Measurements from ENCODE around the gene ANXA6. TPM values are rescaled to one million over a fixed set of nuclear protein-coding genes. Genes with fewer than 3 reads are reported as not detected.

ANXA6 gene
- total RNA-seq, 1 donor from 2014 or later = 631 TPM

DNA sequence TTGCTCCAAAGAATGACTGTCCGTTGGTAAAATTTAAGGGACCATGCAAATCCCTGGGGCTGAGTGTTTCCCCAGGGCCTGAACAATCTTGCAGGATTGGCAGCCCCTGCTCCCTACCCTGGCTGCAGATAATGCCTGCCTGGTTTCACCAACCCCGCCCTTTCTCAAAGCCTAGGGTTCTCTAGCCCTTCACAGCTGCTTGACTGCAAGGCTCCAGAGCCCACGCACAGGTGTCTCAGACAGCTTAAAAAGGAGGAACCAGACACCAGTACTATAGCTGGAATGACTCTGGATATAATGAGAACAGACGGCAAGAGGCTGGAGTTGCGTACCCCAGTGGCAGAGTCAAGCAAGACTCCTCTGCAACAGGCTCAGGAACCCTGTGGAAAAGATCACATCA, 51.5 kb downstream of the ANXA6 start:
- DNase-seq (ENCODE audit: low spot score) = no peak

DNA sequence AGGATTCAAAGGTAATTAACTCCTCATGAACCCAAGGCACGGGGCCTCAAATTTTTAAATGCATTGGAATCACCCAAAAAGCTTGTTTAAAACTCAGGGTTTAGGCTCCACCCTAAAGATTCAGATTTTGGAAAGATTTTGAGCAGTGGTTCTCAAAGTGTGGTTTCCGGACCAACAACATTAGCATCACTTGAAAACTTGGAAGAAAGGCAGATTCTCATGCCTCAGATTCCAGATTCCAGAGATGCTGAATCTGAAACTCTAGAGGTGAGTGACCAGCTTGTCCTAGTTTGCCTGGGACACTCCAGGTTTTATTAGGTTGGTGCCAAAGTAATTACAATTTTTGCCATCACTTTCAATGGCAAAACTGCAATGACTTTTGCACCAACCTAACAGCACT, 52.0 kb downstream of the ANXA6 start:
- no peak for DNase-seq (ENCODE audit: low spot score)

DNA sequence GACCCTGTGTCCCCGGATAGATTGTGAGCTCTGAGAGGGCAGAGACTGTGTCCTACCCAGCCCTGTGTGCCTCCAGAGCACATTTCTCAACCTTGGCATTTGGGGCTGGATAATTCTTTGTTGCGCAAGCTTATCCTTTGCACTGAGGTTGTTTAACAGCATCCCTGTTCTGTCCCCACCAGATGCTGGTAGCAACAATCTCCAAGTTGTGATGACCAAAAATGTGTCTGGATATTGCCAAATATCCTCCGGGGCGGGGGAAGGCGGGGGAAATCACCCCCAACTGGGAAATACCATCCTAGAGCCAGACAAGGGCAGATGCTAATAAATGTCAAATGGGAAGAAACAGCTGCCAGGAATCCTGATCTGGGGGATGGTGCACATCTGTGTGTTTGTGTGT, 52.8 kb downstream of the ANXA6 start:
- DNase-seq (ENCODE audit: low spot score) = no peak

DNA sequence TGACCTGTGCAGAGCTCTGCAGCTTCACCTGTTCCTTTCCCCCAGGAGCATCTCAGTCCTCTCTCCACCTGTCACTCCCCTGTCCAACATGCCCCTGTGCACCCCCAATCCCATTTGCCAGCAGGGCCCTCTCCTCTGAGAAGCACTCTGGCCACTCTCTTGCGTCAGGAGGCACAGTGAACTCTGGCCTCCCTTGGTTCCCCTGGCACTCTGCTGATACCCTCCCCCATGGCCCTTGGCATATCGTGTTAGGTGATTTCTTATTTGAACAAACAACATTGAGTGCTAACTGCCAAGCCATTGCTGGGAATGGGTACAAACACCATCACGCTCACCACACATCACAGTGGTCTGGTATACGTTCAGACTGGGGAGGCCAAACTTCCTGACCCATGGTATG, 55.8 kb downstream of the ANXA6 start:
- no peak for DNase-seq (ENCODE audit: low spot score)

DNA sequence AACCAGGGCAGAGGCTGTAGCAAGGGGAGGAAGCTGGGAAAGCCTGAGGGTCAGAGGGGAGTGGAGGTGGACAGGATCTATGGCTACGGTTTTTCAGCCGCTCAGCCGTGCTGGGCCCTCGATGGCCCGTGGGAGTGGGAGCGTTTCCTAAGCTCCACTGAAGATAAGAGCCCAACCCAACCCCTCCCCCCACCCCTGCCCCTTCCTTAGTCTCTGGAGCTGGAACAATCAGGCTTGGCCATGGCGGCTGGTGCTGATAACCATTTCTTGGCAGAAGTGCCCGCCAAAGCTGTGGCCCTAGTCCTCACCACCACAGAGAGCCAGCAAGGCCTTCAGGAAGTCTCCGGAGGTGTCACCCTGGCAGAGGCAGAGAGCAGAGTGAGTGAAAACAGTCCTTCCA, 56.4 kb downstream of the ANXA6 start:
- no peak for DNase-seq (ENCODE audit: low spot score)

DNA sequence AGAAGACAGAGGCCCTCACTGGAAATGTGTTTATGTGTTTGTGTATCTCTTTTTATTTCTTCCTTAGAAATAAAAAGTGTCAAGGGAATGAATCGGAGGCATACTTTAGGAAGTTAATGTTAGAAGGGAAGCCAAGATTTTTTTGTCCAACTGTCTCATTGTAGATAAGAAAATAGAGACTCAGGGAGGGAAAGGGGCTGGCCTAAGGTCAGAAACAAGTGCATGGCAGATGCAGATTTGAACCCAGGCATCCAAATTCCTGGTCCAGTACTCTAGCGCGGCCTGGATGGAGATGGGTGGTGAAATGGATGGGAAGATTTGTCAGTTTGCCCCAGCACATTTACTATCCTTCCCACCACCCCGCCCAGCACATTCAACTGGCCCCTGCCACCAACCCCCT, 56.9 kb downstream of the ANXA6 start:
- DNase-seq (ENCODE audit: low spot score) = no peak

DNA sequence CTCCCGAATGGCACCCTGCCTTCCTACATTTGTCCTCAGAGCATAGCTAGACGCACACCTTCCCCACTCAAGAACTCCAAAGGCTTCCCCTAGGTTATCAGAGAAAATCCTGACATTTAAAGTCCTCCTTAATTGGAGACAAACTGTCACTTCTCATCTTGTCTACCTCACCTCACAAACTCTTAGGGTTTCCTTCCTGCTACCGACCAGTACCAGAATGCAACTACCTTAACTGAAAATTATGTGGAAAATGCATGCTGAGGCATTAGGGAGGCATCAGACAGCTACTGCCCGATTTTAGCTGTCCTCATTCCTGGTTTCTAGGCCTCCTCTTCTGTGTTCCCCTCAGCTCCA, 58.8 kb downstream of the ANXA6 start:
- no peak for DNase-seq (ENCODE audit: low spot score)

DNA sequence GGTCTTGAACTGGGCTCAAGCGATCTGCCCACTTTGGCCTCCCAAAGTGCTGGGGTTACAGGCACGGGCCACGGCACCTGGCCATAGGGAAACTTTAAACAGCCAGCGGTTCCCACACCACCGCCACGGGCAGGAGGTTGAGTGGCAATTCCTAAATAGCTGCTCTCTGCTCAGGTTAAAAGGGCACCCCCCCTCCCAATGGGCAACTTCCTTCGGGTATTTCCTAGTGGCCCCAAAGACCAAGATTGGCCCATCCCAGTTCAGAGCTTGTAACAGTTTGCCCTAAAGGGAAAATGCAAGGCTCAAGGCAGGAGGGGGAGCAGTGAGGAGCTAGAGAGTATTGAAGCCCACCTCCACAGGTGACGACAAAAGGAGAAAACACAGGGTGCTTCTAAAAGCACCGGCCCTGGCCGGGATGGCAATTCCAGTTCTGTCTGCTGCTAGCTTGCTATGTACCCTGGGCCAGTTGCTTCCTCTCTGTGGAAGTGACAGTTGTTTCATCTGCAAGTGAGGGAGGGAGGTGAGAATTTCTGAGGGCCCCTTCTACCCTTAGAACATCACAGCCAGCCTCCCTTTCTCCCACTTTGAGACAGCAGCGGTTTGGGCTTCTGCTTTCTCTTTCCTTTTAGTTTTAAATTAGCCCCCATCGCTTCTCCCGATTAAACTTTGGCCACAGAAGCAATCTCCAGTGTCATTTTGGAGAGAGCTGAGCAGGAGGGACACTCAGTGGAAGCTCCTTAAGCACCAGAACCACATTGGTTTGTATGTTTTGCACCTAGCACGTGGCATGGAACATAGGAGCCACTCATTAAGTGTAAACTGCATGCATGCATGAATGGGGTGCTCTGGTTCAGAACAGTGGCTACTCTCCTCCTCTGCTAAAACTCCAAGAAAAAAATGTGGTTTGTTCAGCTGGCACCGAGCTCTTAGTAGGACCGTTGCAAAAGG, 59.5 kb downstream of the ANXA6 start:
- DNase-seq (ENCODE audit: low spot score) = no peak

DNA sequence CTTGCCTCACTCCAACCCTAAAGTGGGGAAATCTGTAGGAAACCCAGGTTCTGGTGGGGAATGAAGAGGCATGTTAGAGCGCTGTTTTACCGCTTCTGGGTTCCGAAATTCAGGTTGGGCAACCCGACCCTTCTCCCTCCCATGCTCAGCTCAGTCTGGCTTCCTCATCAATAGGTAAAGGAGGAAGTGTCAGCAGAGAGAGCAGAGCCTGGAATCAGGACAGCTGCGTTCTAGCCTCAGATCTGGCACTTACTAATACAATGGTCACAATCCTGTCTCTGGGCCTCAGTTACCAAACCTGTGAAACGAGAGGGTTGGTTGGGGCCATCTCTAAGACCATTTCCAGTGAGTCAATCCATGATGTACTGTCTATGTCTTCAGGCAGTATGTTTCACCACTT, 60.5 kb downstream of the ANXA6 start:
- no peak for DNase-seq (ENCODE audit: low spot score)

DNA sequence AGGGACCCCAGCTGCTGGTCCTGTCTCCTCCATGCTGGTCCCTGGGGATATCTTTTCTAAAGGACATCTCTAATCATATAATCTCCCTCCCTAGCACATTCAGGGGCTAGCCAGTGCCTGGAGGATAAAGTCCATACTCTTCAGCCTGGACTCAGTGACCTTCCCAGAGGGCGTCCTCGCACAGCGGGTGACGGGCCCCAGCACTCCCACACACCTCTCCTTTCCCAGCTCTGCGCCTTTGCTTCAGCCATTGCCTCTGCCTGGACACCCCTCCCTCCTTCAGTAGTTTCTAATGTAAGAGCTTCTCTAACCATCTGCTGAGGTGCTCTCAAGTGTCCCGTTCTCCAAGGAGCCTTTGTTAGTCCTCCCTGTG, 61.6 kb downstream of the ANXA6 start:
- no peak for DNase-seq (ENCODE audit: low spot score)

DNA sequence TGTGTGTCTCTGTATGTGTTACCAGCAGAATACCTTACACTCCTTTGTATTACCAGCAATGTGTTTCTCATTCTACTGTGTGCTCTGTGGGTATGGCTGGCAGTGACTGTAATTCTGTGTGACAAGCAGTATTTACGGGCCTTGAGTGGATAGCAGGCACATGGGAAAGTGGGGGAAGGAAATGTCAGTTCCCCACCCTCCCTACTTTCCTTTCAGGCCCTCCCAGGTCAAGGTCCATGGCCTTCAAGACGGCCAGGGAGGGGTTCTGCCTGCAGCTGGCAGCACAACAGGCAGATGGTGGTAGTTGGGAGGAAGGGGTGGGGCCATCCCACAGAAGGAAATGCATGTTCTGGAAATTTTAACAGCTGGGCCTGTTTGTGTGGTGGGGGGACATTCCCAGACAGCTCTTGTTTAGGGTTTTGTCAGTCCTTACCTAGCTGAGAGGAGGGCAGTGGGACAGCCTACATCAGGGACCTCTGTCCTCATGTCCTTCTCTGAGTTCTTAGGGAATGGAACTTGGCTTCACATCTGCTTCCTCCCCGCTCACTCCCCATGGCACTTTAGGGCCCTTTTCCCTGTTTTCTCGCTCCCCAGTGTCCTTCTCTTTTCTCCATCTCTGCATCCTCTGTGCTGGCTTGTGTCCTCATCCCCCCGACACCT, 62.1 kb downstream of the ANXA6 start:
- no peak for DNase-seq (ENCODE audit: low spot score)

DNA sequence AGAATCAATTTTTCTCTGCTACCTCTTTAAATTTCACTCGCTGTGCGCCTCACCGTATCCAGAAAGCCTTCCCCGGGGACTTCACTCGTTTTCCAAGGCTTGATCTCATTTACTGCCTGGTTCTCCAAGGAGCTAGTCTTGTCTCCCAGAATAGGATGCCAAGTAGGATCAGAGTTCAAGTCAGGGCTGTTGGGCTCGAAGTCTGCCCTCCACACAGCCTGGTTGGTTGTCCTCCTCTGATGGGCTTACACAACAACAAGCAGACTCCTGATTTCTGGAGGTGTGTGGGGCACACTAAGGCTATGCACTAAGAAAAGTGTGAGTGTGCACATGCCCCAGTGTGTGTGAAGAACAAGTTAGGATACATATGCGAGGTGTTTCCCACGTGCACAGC, 62.7 kb downstream of the ANXA6 start:
- no peak for DNase-seq (ENCODE audit: low spot score)

DNA sequence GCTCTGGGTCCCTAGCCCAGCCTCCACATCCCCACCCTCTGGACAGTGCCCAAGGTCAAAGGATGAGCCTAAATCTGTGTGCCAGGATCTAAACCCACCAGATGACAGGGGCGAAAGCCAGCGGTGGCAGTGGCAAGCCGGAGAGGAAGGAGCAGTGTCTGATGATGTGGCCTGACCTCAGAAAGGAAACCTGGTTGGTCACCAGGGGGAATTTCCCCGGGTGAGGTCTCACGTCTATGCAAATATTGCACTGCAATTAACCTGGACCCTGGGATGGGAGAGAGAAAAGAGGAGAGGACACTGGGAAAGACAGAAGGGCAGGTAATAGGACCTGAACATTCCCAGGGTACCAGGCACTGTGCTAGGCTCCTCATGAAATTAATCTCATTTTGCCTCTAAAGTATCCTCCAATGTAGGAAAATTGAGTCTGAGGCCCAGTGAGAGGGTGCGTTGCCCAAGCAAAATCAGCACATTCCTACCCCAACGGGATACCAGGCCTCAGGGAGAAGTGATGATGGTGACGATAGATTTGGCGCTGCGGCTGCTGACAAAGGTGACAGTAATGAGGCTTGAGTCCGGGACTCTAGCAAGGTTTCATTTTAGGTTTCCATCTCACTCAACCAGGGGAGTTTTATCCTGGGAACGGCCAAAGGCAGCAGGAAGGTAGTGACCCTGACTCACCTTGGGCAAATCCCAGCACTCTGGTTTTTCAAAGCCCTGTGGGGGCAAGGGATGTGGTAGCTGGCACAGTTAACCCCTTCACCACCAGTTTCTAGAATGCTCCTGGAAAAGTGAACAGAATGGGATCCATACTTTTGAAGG, 63.3 kb downstream of the ANXA6 start:
- no peak for DNase-seq (ENCODE audit: low spot score)

DNA sequence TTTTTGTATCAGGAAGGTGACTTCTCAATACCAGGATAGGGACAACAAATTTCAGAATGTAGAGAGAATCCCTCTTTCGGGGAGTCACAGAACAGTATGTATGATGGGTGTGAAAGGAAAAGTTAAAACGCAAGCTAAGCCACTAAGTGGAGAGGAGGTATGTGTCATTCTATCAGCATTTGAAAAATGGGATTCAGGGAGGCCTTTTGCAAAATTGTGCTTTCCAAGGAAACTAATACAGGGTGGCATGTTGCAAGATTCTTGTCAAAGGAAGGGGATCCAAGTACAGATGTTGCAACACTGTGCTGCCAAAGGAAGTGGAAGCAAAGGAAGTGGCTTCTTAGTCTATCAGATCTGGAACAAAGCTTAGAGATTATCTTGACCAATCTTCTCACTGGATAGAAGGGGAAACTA, 64.1 kb downstream of the ANXA6 start:
- no peak for DNase-seq (ENCODE audit: low spot score)

DNA sequence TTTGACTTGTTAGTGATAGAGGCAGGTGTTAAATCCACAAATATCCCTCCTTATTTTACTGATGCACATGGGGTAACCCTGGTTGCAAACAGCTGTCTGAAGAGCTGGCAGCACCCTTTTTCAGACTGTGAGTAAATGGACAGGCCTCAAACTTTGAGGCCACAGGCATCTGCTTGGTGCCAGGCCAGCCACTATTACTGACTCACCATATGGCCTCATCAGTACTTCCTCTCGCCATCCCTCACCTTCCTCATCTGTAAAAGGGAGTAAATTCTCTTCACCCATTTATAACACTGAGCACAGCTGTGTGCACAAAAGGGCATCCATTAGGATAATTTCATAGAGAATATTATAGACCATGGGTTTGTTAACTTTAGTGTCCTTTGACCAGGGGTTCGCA, 64.8 kb downstream of the ANXA6 start:
- no peak for DNase-seq (ENCODE audit: low spot score)

DNA sequence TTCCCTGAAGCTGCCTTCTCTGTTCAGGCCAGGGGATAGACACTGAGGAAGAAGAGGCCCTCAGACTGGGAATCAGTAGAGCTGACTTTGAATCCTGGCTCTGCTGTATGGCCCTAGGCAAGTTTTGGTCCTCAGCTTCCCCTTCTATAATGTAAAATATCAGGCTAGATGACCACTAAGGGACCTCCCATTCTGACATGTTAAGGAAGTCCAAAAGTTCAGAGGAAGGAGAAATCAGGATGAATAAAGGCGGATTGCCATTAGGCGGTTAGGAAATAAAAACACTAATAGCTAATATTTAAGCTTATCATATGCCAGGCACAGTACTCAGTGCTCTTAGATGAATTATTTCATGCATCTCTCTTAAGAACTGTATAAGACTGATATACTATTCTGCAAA, 67.9 kb downstream of the ANXA6 start:
- DNase-seq (ENCODE audit: low spot score) = no peak

DNA sequence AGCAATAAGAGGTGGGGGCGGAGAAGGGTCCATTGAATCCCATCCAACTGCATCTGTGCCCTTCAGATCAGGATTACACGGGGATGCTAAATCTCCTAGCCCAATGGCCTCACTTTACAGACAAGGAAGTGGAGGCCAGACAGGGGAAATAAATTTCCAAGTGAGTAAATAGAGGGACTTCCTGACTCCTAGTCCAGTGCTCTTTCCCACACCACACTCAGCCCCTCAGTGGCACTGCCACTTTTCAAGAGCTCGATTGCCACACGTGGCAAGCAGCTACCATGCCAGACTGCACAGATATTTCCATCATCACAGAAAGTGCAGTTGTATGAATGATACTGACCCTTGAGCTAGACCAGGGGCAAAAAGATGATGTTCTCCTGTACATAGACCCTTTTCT, 68.6 kb downstream of the ANXA6 start:
- DNase-seq (ENCODE audit: low spot score) = no peak

DNA sequence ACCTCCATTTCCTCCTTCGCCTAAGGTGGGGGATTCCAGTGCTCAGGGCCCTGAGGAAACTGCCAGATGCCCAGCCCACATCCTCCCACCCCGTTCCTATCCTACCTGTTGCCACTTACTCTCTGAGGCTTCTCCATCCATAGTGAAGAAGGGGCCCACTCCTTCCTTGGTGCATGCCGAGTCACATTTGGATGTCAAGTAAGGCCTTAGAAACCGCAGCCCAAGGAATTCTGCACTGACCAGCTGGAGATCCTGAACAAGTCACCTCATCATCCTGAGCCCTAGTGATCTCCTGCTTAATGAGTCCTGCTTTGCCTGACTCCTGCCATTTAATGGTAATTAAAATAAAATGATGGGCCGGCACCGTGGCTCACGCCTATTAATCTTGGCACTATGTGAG, 70.1 kb downstream of the ANXA6 start:
- DNase-seq (ENCODE audit: low spot score) = no peak

DNA sequence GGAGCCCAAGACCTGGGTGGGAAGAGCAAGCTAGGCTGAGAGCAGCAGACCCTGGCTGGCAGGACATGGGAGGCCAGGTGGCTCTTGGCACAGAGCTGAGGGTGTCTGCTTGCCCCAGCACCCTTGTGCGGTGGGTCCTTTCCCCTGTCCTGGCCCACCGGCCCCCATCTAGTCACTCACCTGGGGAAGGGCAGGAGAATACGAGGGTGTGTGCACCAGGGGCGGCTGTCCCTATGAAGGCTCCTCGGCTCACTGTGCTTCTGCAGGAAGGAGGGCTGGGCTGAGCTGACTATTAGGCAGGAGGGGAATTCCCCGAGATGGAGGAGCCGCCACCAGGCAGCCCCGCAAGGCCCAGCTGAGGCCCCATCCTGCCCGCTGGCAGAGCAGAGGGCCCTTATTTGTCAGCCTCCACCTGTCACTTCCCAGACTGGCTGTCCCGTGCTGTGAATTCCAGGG, 70.6 kb downstream of the ANXA6 start:
- no peak for DNase-seq (ENCODE audit: low spot score)

DNA sequence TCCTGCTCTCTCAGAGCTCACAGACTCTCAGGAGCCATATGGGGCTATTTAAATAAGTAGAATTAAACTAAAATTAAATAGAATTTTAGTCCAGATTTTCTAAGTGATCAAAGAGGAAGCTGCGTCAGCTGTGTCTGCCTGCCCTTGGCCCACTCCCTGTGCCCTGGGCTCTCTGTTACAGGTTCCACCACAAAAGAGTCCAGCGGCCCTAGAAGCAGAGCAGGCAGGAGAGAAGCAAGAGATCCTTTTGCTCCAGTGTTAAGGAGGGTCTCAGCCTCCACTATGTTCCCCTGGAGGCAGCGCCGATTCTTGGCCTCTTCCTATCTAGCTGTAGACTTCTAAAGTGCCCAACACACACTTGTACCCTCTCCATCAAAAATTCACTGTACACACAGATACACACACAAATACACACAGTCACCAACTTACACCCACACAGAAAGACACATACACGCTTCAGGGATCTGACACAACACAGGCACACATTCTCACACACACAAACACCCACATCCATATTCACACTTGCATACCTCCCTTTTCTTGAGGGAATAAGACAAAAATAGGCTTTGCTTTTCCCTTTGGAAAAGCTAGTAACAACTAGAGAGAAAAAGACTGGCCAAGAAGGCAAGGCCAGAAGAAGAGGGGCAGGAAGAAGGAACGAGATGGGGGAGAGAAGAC, 71.2 kb downstream of the ANXA6 start:
- no peak for DNase-seq (ENCODE audit: low spot score)

DNA sequence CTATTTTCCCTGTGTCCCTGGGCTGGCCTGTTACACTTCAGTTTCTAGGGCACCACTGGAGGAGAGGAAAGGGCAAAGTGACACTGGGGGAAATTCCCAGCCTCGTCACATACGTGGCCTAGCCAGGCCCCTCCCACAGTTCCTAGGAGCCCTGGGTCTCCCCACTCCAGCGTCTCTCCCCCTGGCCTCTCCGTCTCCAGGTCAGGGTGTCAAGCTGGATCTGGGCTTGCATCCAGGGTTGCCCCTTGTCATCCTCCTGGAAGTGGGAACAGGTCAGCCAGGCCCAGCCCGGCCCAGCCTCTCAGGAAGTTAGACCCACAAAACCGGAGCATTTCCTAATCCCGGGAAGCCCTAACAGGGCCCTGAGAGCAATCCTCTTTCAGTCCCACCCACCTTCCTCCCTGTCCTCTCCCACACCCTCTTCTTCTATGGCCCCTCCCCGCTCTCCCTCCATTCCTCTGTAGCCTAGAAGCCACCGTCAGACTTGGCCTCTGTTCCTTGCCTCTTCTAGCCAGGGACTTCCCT, 72.0 kb downstream of the ANXA6 start:
- no peak for DNase-seq (ENCODE audit: low spot score)

Data from mesenteric fat pad (tissue), 1 donor.